ENCODE measurements around the gene GSTM5. TPM values are rescaled to one million over a fixed set of nuclear protein-coding genes. Genes with fewer than 3 reads are reported as not detected.

GSTM5 gene
- total and polyA plus RNA-seq, 2 donors (not counting 3 experiments of a cell fraction or from before 2014, with no cell fraction given), result 0.25 to 1.6 TPM

- Histone ChIP-seq H4K20me1 (replicated peaks; ENCODE audit: control insufficient read depth, extremely low read depth, insufficient read depth, low read length) (no peaks in the 10 kb centered on the region), H3K79me2 (ENCODE audit: control insufficient read depth, insufficient read depth, low read length) (no peaks in the 10 kb centered on the region), H3K4me2 (ENCODE audit: insufficient read depth, low read length) (no peak overlapping the region), H3K27me3 (ENCODE audit: control insufficient read depth in 2 of 2, insufficient read depth in 2 of 2, low read length in 2 of 2) (no peaks in the 10 kb centered on the region), H3K4me1 (ENCODE audit: control insufficient read depth, extremely low read depth, insufficient read depth, low read length) (peaks cover 14% of the 10 kb centered on the region), H3K9me3 (replicated peaks; ENCODE audit: control insufficient read depth, insufficient read depth, low read length) (no peaks in the 10 kb centered on the region), H3K9me1 (replicated peaks; ENCODE audit: control insufficient read depth, extremely low read depth, insufficient read depth, low read length) (no peaks in the 10 kb centered on the region), H3K4me3 (replicated peaks in 1 of 3; ENCODE audit: insufficient read depth in 1 of 3, low read depth in 1 of 3, low read length in 3 of 3) (no peak overlapping the region), H3K36me3 (ENCODE audit: control insufficient read depth in 2 of 2, extremely low read depth in 1 of 2, insufficient read depth in 2 of 2, low read length in 2 of 2) (no peaks in the 10 kb centered on the region), H2AFZ (ENCODE audit: low read depth, low read length) (no peak overlapping the region), H3K9ac (replicated peaks; ENCODE audit: extremely low read depth, insufficient read depth, low read length) (no peak overlapping the region), H3K27ac (ENCODE audit: insufficient read depth, low read depth, low read length) (no peak overlapping the region)
- intact Hi-C loops (cut with micrococcal nuclease) (loop anchor here (10.0 kb wide), 1 partner anchor 281 kb away; the partner anchor contains the start of gene ATXN7L2), dilution Hi-C loops (cut with MboI; ENCODE audit: extremely low pct_ligation_motif_present, low sequenced_read_pairs) (no loop called here)
- TF ChIP-seq GATA2 (IDR thresholded peaks at IDR 0.05; ENCODE audit: insufficient read depth, insufficient read length, low read depth, low read length) (no peak), FOS (IDR thresholded peaks at IDR 0.05; ENCODE audit: borderline replicate concordance, insufficient read depth, low read length) (no peak)
- no peak for DNase-seq (ENCODE audit: low read depth, low spot score)
- ChIA-PET CTCF (interaction anchor here (1.3 to 1.6 kb wide), 4 partner anchors 125 to 233 kb away, joined by 3 to 8 read pairs (median 6); partner anchors contain the start of gene AHCYL1), POLR2A (no interaction called here)
- FAIRE-seq, result no peak
- no TSS peak for BruUV-seq (replicated peaks)
Measured at GRCh38 chr1:109765483-109765815, 53.4 kb downstream of the GSTM5 start.

- FAIRE-seq, result no peak
Measured at GRCh38 chr1:109765896-109766615, 54.0 kb downstream of the GSTM5 start.

More at GRCh38 chr1:109765896-109766615, 54.0 kb downstream of the GSTM5 start:
- H3K79me2 ChIP-seq (ENCODE audit: control insufficient read depth, insufficient read depth, low read length), result no peaks in the 10 kb centered on the region
- POLR2A ChIA-PET, result no interaction called here
- CTCF ChIA-PET, result interaction anchor here (1.3 to 1.6 kb wide), 4 partner anchors 126 to 234 kb away, joined by 3 to 8 read pairs (median 6); partner anchors contain the start of gene AHCYL1
- H3K36me3 ChIP-seq (ENCODE audit: control insufficient read depth in 2 of 2, extremely low read depth in 1 of 2, insufficient read depth in 2 of 2, low read length in 2 of 2), result no peaks in the 10 kb centered on the region
- no peak overlapping the region for H2AFZ ChIP-seq (ENCODE audit: low read depth, low read length)
- H3K4me1 ChIP-seq (ENCODE audit: control insufficient read depth, extremely low read depth, insufficient read depth, low read length), result peaks cover 14% of the 10 kb centered on the region
- H3K27me3 ChIP-seq (ENCODE audit: control insufficient read depth in 2 of 2, insufficient read depth in 2 of 2, low read length in 2 of 2), result no peaks in the 10 kb centered on the region
- DNase-seq (ENCODE audit: low read depth, low spot score), result no peak
- H3K27ac ChIP-seq (ENCODE audit: insufficient read depth, low read depth, low read length), result no peak overlapping the region
- H3K9ac ChIP-seq (replicated peaks; ENCODE audit: extremely low read depth, insufficient read depth, low read length), result no peak overlapping the region
- H3K9me3 ChIP-seq (replicated peaks; ENCODE audit: control insufficient read depth, insufficient read depth, low read length), result no peaks in the 10 kb centered on the region
- no peaks in the 10 kb centered on the region for H3K9me1 ChIP-seq (replicated peaks; ENCODE audit: control insufficient read depth, extremely low read depth, insufficient read depth, low read length)
- H3K4me3 ChIP-seq (replicated peaks in 1 of 3; ENCODE audit: insufficient read depth in 1 of 3, low read depth in 1 of 3, low read length in 3 of 3), result no peak overlapping the region
- BruUV-seq (replicated peaks), result no TSS peak
- intact Hi-C loops (cut with micrococcal nuclease), result loop anchor here (10.0 kb wide), 1 partner anchor 281 kb away; the partner anchor contains the start of gene ATXN7L2
- TF ChIP-seq JUN (IDR thresholded peaks at IDR 0.05; ENCODE audit: borderline replicate concordance, insufficient read depth, insufficient read length, low read depth) (no peak), MAX (IDR thresholded peaks at IDR 0.05; ENCODE audit: insufficient read depth, insufficient read length) (no peak), EZH2 (IDR thresholded peaks at IDR 0.05; ENCODE audit: borderline replicate concordance, low read depth, low read length, severe bottlenecking) (no peak), GATA2 (IDR thresholded peaks at IDR 0.05; ENCODE audit: insufficient read depth, insufficient read length, low read depth, low read length) (no peak), FOS (IDR thresholded peaks at IDR 0.05; ENCODE audit: borderline replicate concordance, insufficient read depth, low read length) (no peak), POLR2A (IDR thresholded peaks at IDR 0.05; ENCODE audit: low read depth, low read length) (no peak), CTCF (IDR thresholded peaks at IDR 0.05; ENCODE audit: extremely low read depth in 1 of 2, insufficient read depth in 1 of 2, low read depth in 1 of 2, low read length in 2 of 2) (no peak), MYC (IDR thresholded peaks at IDR 0.05; ENCODE audit: low read depth, low read length) (no peak)
- dilution Hi-C loops (cut with MboI; ENCODE audit: extremely low pct_ligation_motif_present, low sequenced_read_pairs), result no loop called here
- H4K20me1 ChIP-seq (replicated peaks; ENCODE audit: control insufficient read depth, extremely low read depth, insufficient read depth, low read length), result no peaks in the 10 kb centered on the region
- H3K4me2 ChIP-seq (ENCODE audit: insufficient read depth, low read length), result no peak overlapping the region
